Activated CD8-positive, alpha-beta memory T cell treated with anti-CD3 and anti-CD28 coated beads for 36 hours (primary cell): Measurements from ENCODE around the gene TMPRSS3. TPM values are rescaled to one million over a fixed set of nuclear protein-coding genes. Genes with fewer than 3 reads are reported as not detected.

Experiments used
- CTCF ChIA-PET: fragments of 350-600 bp; sonication (Branson Sonifier 250); formaldehyde crosslinking; loops from one replicate; lab custom pipeline; 2021; ENCODE audit warnings: antibody characterized with exemption; lab: Charles Lee
- POLR2A ChIA-PET: fragments of 350-600 bp; sonication (Branson Sonifier 250); formaldehyde crosslinking; loops from one replicate; lab custom pipeline; 2021; ENCODE audit warnings: antibody characterized with exemption; lab: Charles Lee
- total RNA-seq, 2 experiments: library from RNA; stranded (reverse); gene quantifications; one replicate each; pipeline ENCODE4 v1.2.3, GENCODE V29; 2021

The TMPRSS3 gene
- total RNA-seq, 2 experiments from 2014 or later: 31.2 to 33.8 TPM

DNA sequence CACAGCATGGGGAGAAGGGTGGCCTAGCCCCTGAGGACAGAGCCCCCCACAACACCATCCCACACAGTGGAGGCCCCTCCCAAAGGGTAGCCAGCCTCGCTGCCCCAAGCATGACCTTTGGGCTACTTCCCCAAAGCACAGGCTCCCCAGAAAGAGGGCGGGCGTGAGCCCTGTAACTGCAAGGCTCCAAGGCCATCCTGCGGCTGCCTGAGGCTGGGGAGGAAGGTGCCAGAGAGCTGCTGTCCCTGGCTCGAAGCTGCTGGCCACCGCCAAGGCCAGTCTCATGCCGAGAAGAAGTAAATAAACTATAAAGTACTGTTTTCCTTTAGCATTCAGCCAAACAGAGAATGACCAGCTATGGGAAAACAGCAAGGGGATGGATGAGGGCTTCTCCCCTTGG is 35.3 kb upstream of the TMPRSS3 start:
- ChIA-PET POLR2A (no interaction called here), CTCF (no interaction called here)

GRCh38 chr21:42430521-42430920 is 34.7 kb upstream of the TMPRSS3 start:
- ChIA-PET POLR2A (no interaction called here), CTCF (interaction anchor here (1.2 kb wide), 1 partner anchor 10 kb away, joined by 5 read pairs; no protein-coding TSS in a partner anchor)

DNA sequence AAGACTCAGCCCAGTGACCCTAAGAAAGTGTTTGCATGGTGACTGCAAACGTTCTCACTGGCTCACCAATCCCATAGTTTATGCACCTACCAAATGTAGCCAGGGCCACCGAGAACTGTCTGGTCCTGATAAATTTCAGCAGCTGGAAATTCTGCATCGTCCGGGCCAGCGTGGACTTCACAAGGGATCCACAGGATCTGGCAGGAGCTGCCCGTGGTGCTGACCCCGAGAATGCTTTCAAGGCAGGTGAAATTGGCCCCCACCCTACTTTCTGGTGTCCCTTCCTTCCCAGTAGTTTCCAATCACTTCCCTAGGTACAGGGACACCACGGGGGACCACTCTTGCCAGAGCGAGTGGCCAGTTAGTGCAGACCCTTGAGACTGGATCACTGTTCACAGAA is 34.0 kb upstream of the TMPRSS3 start:
- POLR2A ChIA-PET: interaction anchor here (0.7 kb wide), 1 partner anchor 35 kb away, joined by 7 read pairs; no protein-coding TSS in a partner anchor
- CTCF ChIA-PET: interaction anchor here (1.2 to 1.5 kb wide), 2 partner anchors 9 to 94 kb away, joined by 4 to 5 read pairs; no protein-coding TSS in a partner anchor

- ChIA-PET CTCF (interaction anchor here (1.5 kb wide), 1 partner anchor 93 kb away, joined by 4 read pairs; no protein-coding TSS in a partner anchor), POLR2A (interaction anchor here (0.7 kb wide), 1 partner anchor 34 kb away, joined by 7 read pairs; no protein-coding TSS in a partner anchor)
These were observed 33.2 kb upstream of the TMPRSS3 start for GRCh38 chr21:42429021-42429420.

GRCh38 chr21:42427809-42428419 is 32.1 kb upstream of the TMPRSS3 start:
- ChIA-PET POLR2A (no interaction called here), CTCF (interaction anchor here (1.8 kb wide), 1 partner anchor 23 kb away, joined by 6 read pairs; no protein-coding TSS in a partner anchor)

GRCh38 chr21:42426876-42427480 is 31.1 kb upstream of the TMPRSS3 start:
- CTCF ChIA-PET: interaction anchor here (0.6 to 1.8 kb wide), 3 partner anchors 22 to 255 kb away, joined by 3 to 6 read pairs (median 3); no protein-coding TSS in a partner anchor
- POLR2A ChIA-PET: no interaction called here

DNA sequence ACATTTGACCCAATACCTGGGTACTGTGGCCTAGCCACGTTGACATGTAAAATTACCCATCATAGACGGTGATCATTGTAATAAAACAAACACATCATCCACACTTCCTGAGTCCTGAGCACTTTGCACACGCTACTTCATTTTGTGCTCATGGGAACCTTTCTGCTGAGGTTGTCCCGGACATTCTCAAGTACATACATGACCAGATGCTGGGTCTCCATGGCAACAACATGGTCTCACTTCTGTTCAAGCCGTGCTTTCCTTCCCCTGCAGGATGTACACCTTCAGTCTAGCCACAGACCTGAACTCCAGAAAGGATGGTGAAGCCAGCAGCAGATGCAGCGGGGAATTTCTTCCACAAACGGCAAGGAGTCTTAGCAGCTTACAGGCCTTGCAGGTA is 30.6 kb upstream of the TMPRSS3 start:
- POLR2A ChIA-PET: no interaction called here

GRCh38 chr21:42425591-42425990 is 29.7 kb upstream of the TMPRSS3 start:
- POLR2A ChIA-PET: interaction anchor here (0.9 to 2.8 kb wide), 4 partner anchors 10 to 25 kb away, joined by 3 to 8 read pairs (median 4); partner anchors contain the start of gene UBASH3A
- CTCF ChIA-PET: interaction anchor here (0.8 to 3.4 kb wide), 7 partner anchors 12 to 116 kb away, joined by 3 to 26 read pairs (median 5); partner anchors contain the start of gene UBASH3A

More for the DNA sequence above, 30.6 kb upstream of the TMPRSS3 start:
- CTCF ChIA-PET: interaction anchor here (0.6 to 1.8 kb wide), 5 partner anchors 22 to 255 kb away, joined by 3 to 6 read pairs (median 3); no protein-coding TSS in a partner anchor

- POLR2A ChIA-PET: interaction anchor here (0.9 to 2.8 kb wide), 4 partner anchors 10 to 24 kb away, joined by 3 to 8 read pairs (median 4); partner anchors contain the start of gene UBASH3A
- CTCF ChIA-PET: interaction anchor here (0.8 to 3.4 kb wide), 7 partner anchors 12 to 115 kb away, joined by 3 to 26 read pairs (median 5); partner anchors contain the start of gene UBASH3A
These were observed 29.2 kb upstream of the TMPRSS3 start for GRCh38 chr21:42424914-42425541.

DNA sequence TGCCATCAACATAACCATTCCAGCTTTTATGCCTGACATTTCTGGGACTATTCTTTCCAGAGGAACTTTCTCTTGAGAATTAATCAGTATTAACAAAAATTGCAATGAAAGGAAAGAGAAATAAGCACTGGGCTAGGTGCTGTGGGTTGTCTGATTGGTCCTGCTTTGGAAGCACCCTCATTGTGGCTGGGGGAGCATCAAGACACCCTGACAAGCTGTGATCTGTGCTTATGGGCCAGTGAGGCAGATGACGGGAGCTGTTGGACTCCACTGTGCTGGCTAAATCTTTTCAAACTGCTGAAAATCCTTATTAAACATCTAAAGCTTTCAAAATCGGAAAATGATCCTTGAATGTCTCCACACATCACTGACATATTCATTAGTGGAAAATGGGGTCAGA is 27.8 kb upstream of the TMPRSS3 start:
- ChIA-PET POLR2A (interaction anchor here (1.6 to 4.0 kb wide), 4 partner anchors 8 to 31 kb away, joined by 4 to 35 read pairs (median 6); partner anchors contain the start of gene UBASH3A), CTCF (interaction anchor here (1.4 to 3.4 kb wide), 4 partner anchors 12 to 43 kb away, joined by 3 to 26 read pairs (median 6); partner anchors contain the start of gene UBASH3A)

DNA sequence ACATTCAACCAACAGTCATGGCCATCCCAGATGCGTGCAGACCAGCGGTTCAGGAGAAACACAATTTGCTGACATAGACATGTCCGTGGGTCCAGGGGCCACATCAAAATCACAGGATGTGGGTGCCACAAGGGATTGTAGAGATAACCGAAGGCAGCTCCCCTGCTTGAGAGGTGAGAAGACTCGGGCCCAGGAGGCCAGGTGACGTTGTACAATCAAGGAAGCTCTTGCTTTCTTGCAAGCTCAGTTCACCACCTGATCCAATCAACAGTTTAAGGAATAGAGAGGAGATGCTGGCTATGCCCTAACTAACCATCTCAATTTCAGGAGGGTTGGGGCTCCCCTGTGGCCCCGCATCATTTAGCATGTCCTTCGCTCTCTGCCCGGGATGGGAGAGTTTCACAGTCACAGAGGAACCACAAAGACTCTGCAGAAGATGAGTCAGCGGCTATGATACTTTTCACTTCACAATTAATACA is 27.4 kb upstream of the TMPRSS3 start:
- ChIA-PET POLR2A (interaction anchor here (1.6 to 4.0 kb wide), 4 partner anchors 8 to 31 kb away, joined by 4 to 35 read pairs (median 6); partner anchors contain the start of gene UBASH3A), CTCF (interaction anchor here (1.4 to 3.4 kb wide), 3 partner anchors 12 to 42 kb away, joined by 3 to 26 read pairs (median 4); partner anchors contain the start of gene UBASH3A)

DNA sequence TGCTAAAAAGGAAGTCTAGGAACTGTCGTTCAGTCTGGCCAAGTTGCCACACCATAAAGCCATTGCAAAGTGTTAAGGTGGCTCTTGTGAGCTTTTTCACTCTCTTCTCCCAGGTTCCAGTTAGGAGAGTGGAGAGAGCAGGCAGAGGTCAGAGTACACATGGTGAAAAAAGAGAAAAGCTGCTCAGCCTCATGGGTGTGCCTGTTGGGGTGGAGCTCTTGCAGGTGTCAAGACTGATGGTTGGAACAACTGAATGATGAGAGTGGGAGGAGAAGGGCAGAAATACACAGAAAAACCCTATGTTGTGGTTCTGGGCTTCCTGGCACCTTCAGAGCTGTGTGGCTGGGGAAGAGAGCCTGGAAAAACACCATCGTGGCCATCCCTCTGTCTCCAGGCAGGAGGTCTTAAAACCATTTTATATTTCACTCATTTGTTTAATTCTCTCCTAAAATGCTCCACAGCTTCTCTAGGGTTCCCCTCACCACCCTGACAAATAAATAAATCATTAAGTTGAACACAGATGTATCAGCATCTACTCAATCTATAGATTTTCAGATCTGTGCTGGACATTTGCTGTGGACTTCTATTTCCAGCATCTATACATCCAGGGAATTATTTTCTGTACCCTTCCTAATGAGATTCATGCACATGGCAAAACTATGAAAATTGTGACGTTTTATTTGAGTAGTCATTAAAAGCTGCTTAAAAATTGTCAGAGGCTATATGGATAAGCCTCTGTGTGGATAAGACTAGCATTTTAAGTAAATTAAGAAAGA is 25.4 kb upstream of the TMPRSS3 start:
- POLR2A ChIA-PET: interaction anchor here (4.0 kb wide), 1 partner anchor 17 kb away, joined by 35 read pairs; the partner anchor contains the start of gene UBASH3A
- CTCF ChIA-PET: interaction anchor here (1.0 to 4.2 kb wide), 4 partner anchors 8 to 84 kb away, joined by 4 to 18 read pairs (median 6); partner anchors contain the start of gene UBASH3A

GRCh38 chr21:42419845-42420244 is 24.0 kb upstream of the TMPRSS3 start:
- ChIA-PET CTCF (interaction anchor here (2.0 to 4.2 kb wide), 2 partner anchors 16 to 82 kb away, joined by 7 to 18 read pairs; partner anchors contain the start of gene UBASH3A), POLR2A (no interaction called here)

- ChIA-PET POLR2A (interaction anchor here (0.6 to 0.9 kb wide), 2 partner anchors 13 to 16 kb away, joined by 3 read pairs; partner anchors contain the start of gene UBASH3A), CTCF (interaction anchor here (0.9 to 4.2 kb wide), 2 partner anchors 15 to 186 kb away, joined by 3 to 18 read pairs; partner anchors contain the start of gene UBASH3A)
These were observed 23.0 kb upstream of the TMPRSS3 start for GRCh38 chr21:42418886-42419285.

- ChIA-PET CTCF (interaction anchor here (0.7 to 3.4 kb wide), 2 partner anchors 13 to 35 kb away, joined by 3 to 13 read pairs; partner anchors contain the start of gene UBASH3A), POLR2A (no interaction called here)
These were observed 21.7 kb upstream of the TMPRSS3 start for GRCh38 chr21:42417533-42417932.

GRCh38 chr21:42414928-42415769 is 19.3 kb upstream of the TMPRSS3 start:
- POLR2A ChIA-PET: interaction anchor here (1.0 to 2.5 kb wide), 4 partner anchors 9 to 270 kb away, joined by 3 to 12 read pairs (median 6); partner anchors contain the start of gene UBASH3A
- CTCF ChIA-PET: interaction anchor here (1.2 to 3.4 kb wide), 2 partner anchors 11 to 24 kb away, joined by 3 to 13 read pairs; partner anchors contain the start of gene UBASH3A
